Breast epithelium (tissue), 3 donors: ENCODE measurements around the gene OR2F1.

Source experiments
- CTCF ChIP-seq, 3 donors: fragments of 450-650 bp; IDR thresholded peaks; one replicate each; pipeline ENCODE4 v1.5.1; 2016 to 2017; ENCODE audit warnings: antibody characterized with exemption in 3 of 3, mild to moderate bottlenecking in 3 of 3, moderate library complexity in 3 of 3
- POLR2A ChIP-seq: fragments of 450-650 bp; IDR thresholded peaks from one replicate; pipeline ENCODE4 v1.6.1; 2016; ENCODE audit warnings: antibody characterized with exemption, mild to moderate bottlenecking, moderate library complexity

DNA sequence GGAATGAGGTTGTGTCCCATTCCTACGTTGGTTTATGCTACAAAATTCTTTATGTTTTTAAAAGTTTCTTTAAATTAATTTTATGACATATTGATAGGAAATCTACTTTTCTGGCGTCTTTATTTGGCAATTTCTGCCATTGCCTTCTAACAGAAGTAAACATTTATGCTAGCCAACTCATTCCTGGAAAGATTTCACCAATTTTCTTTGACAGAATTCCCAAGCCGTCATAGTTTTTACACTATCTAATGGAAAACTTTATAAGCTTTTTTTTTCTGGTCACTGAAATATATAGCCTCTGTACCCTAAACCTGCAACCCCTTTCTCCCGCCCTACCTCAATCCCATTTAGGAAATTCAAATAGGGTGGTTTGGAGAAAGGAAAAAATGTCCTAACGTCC, 46.5 kb upstream of the OR2F1 start:
- TF ChIP-seq POLR2A (no peak), CTCF (IDR thresholded peaks at IDR 0.05) (no peak)
